ENCODE data around the gene DCLK3.

DCLK3 gene

GRCh38 chr3:36701249-36701572, 63.1 kb downstream of the DCLK3 start:
- Histone ChIP-seq H3K9ac (ENCODE audit: low read depth, low read length) (no peak overlapping the region), H3K27ac (ENCODE audit: low read length) (no peak overlapping the region), H3K27me3 (ENCODE audit: insufficient read depth, low read length) (no peaks in the 10 kb centered on the region), H3K9me3 (ENCODE audit: insufficient read depth, low read depth, low read length) (no peaks in the 10 kb centered on the region), H3K4me3 (ENCODE audit: low read length) (no peak overlapping the region), H3K36me3 (ENCODE audit: insufficient read depth, low read depth, low read length) (no peaks in the 10 kb centered on the region), H3K4me1 (ENCODE audit: insufficient read depth, low read length) (peaks cover 15% of the 10 kb centered on the region; the same call in 1 of the 2 replicates)

- H3K27me3 ChIP-seq (ENCODE audit: insufficient read depth, low read length): no peaks in the 10 kb centered on the region
- H3K27ac ChIP-seq (ENCODE audit: low read length): no peak overlapping the region
- 0 out of 2 replicates have a peak overlapping the region, but pooled peaks have one; percentile 34 for H3K4me3 ChIP-seq (ENCODE audit: low read length)
- no peaks in the 10 kb centered on the region for H3K9me3 ChIP-seq (ENCODE audit: insufficient read depth, low read depth, low read length)
- no peaks in the 10 kb centered on the region for H3K36me3 ChIP-seq (ENCODE audit: insufficient read depth, low read depth, low read length)
- H3K4me1 ChIP-seq (ENCODE audit: insufficient read depth, low read length): peaks cover 15% of the 10 kb centered on the region; the same call in 1 of the 2 replicates
- H3K9ac ChIP-seq (ENCODE audit: low read depth, low read length): no peak overlapping the region
Measured at GRCh38 chr3:36700537-36701248, 63.7 kb downstream of the DCLK3 start.

- no peak overlapping the region for H3K9ac ChIP-seq (ENCODE audit: low read depth, low read length)
- no peak overlapping the region for H3K4me3 ChIP-seq (ENCODE audit: low read length)
- no peak overlapping the region for H3K27ac ChIP-seq (ENCODE audit: low read length)
- no peaks in the 10 kb centered on the region for H3K36me3 ChIP-seq (ENCODE audit: insufficient read depth, low read depth, low read length)
- H3K27me3 ChIP-seq (ENCODE audit: insufficient read depth, low read length): no peaks in the 10 kb centered on the region
- peaks cover 15% of the 10 kb centered on the region; the same call in 1 of the 2 replicates for H3K4me1 ChIP-seq (ENCODE audit: insufficient read depth, low read length)
- H3K9me3 ChIP-seq (ENCODE audit: insufficient read depth, low read depth, low read length): peaks cover 7% of the 10 kb centered on the region
Measured at GRCh38 chr3:36698314-36698713, 66.0 kb downstream of the DCLK3 start.

- no peak overlapping the region for H3K9ac ChIP-seq (ENCODE audit: low read depth, low read length)
- H3K27ac ChIP-seq (ENCODE audit: low read length): no peak overlapping the region
- H3K27me3 ChIP-seq (ENCODE audit: insufficient read depth, low read length): no peaks in the 10 kb centered on the region
- no peaks in the 10 kb centered on the region for H3K36me3 ChIP-seq (ENCODE audit: insufficient read depth, low read depth, low read length)
- H3K9me3 ChIP-seq (ENCODE audit: insufficient read depth, low read depth, low read length): peaks cover 10% of the 10 kb centered on the region
- peaks cover 15% of the 10 kb centered on the region; the same call in 1 of the 2 replicates for H3K4me1 ChIP-seq (ENCODE audit: insufficient read depth, low read length)
- H3K4me3 ChIP-seq (ENCODE audit: low read length): no peak overlapping the region
Measured at GRCh38 chr3:36697229-36698001, 66.9 kb downstream of the DCLK3 start.

GRCh38 chr3:36696799-36697198, 67.6 kb downstream of the DCLK3 start:
- no peak overlapping the region for H3K27ac ChIP-seq (ENCODE audit: low read length)
- H3K4me1 ChIP-seq (ENCODE audit: insufficient read depth, low read length): peaks cover 15% of the 10 kb centered on the region; the same call in 1 of the 2 replicates
- H3K9ac ChIP-seq (ENCODE audit: low read depth, low read length): no peak overlapping the region
- H3K27me3 ChIP-seq (ENCODE audit: insufficient read depth, low read length): no peaks in the 10 kb centered on the region
- H3K36me3 ChIP-seq (ENCODE audit: insufficient read depth, low read depth, low read length): no peaks in the 10 kb centered on the region
- H3K9me3 ChIP-seq (ENCODE audit: insufficient read depth, low read depth, low read length): peaks cover 10% of the 10 kb centered on the region
- H3K4me3 ChIP-seq (ENCODE audit: low read length): no peak overlapping the region

- no peak overlapping the region for H3K27ac ChIP-seq (ENCODE audit: low read length)
Measured at GRCh38 chr3:36695769-36696137, 68.6 kb downstream of the DCLK3 start.

GRCh38 chr3:36695113-36695768, 69.1 kb downstream of the DCLK3 start:
- H3K36me3 ChIP-seq (ENCODE audit: insufficient read depth, low read depth, low read length): no peaks in the 10 kb centered on the region
- peaks cover 10% of the 10 kb centered on the region for H3K9me3 ChIP-seq (ENCODE audit: insufficient read depth, low read depth, low read length)
- H3K27me3 ChIP-seq (ENCODE audit: insufficient read depth, low read length): no peaks in the 10 kb centered on the region
- peaks cover 12% of the 10 kb centered on the region; the same call in 1 of the 2 replicates for H3K4me1 ChIP-seq (ENCODE audit: insufficient read depth, low read length)
- H3K4me3 ChIP-seq (ENCODE audit: low read length): no peak overlapping the region
- no peak overlapping the region for H3K9ac ChIP-seq (ENCODE audit: low read depth, low read length)
- no peak overlapping the region for H3K27ac ChIP-seq (ENCODE audit: low read length)

More at GRCh38 chr3:36695769-36696137, 68.6 kb downstream of the DCLK3 start:
- no peak overlapping the region for H3K9ac ChIP-seq (ENCODE audit: low read depth, low read length)
- H3K4me3 ChIP-seq (ENCODE audit: low read length): no peak overlapping the region
- peaks cover 15% of the 10 kb centered on the region; the same call in 1 of the 2 replicates for H3K4me1 ChIP-seq (ENCODE audit: insufficient read depth, low read length)
- no peaks in the 10 kb centered on the region for H3K36me3 ChIP-seq (ENCODE audit: insufficient read depth, low read depth, low read length)
- H3K27me3 ChIP-seq (ENCODE audit: insufficient read depth, low read length): no peaks in the 10 kb centered on the region
- peaks cover 10% of the 10 kb centered on the region for H3K9me3 ChIP-seq (ENCODE audit: insufficient read depth, low read depth, low read length)

GRCh38 chr3:36693670-36694069, 70.7 kb downstream of the DCLK3 start:
- H3K9me3 ChIP-seq (ENCODE audit: insufficient read depth, low read depth, low read length): peaks cover 10% of the 10 kb centered on the region
- H3K27ac ChIP-seq (ENCODE audit: low read length): no peak overlapping the region
- H3K27me3 ChIP-seq (ENCODE audit: insufficient read depth, low read length): no peaks in the 10 kb centered on the region
- H3K4me3 ChIP-seq (ENCODE audit: low read length): no peak overlapping the region
- peaks cover 10% of the 10 kb centered on the region; the same call in 1 of the 2 replicates for H3K4me1 ChIP-seq (ENCODE audit: insufficient read depth, low read length)
- H3K9ac ChIP-seq (ENCODE audit: low read depth, low read length): no peak overlapping the region
- H3K36me3 ChIP-seq (ENCODE audit: insufficient read depth, low read depth, low read length): no peaks in the 10 kb centered on the region

- Histone ChIP-seq H3K27me3 (ENCODE audit: insufficient read depth, low read length) (no peaks in the 10 kb centered on the region), H3K9ac (ENCODE audit: low read depth, low read length) (no peak overlapping the region), H3K27ac (ENCODE audit: low read length) (no peak overlapping the region), H3K4me3 (ENCODE audit: low read length) (no peak overlapping the region), H3K36me3 (ENCODE audit: insufficient read depth, low read depth, low read length) (no peaks in the 10 kb centered on the region), H3K9me3 (ENCODE audit: insufficient read depth, low read depth, low read length) (peaks cover 10% of the 10 kb centered on the region), H3K4me1 (ENCODE audit: insufficient read depth, low read length) (peaks cover 6% of the 10 kb centered on the region; the same call in 1 of the 2 replicates)
Measured at GRCh38 chr3:36689560-36689959, 74.8 kb downstream of the DCLK3 start.

- H3K27me3 ChIP-seq (ENCODE audit: insufficient read depth, low read length): no peaks in the 10 kb centered on the region
Measured at GRCh38 chr3:36688815-36689214, 75.5 kb downstream of the DCLK3 start.

GRCh38 chr3:36686516-36686915, 77.8 kb downstream of the DCLK3 start:
- Histone ChIP-seq H3K4me3 (ENCODE audit: low read length) (no peak overlapping the region), H3K9me3 (ENCODE audit: insufficient read depth, low read depth, low read length) (peaks cover 5% of the 10 kb centered on the region; the same call in 1 of the 2 replicates), H3K4me1 (ENCODE audit: insufficient read depth, low read length) (peaks cover 6% of the 10 kb centered on the region; the same call in 1 of the 2 replicates), H3K27me3 (ENCODE audit: insufficient read depth, low read length) (no peaks in the 10 kb centered on the region), H3K9ac (ENCODE audit: low read depth, low read length) (no peak overlapping the region), H3K36me3 (ENCODE audit: insufficient read depth, low read depth, low read length) (no peaks in the 10 kb centered on the region), H3K27ac (ENCODE audit: low read length) (no peak overlapping the region)

More at GRCh38 chr3:36688815-36689214, 75.5 kb downstream of the DCLK3 start:
- Histone ChIP-seq H3K9me3 (ENCODE audit: insufficient read depth, low read depth, low read length) (peaks cover 8% of the 10 kb centered on the region), H3K4me3 (ENCODE audit: low read length) (no peak overlapping the region), H3K4me1 (ENCODE audit: insufficient read depth, low read length) (peaks cover 6% of the 10 kb centered on the region; the same call in 1 of the 2 replicates), H3K27ac (ENCODE audit: low read length) (no peak overlapping the region), H3K9ac (ENCODE audit: low read depth, low read length) (no peak overlapping the region), H3K36me3 (ENCODE audit: insufficient read depth, low read depth, low read length) (no peaks in the 10 kb centered on the region)

Data from iPS-20b (cell line).